ENCODE results near the gene GOLGA8K.
"Not testable (repeated sequence)": the region's sequence is repeated elsewhere in the genome, so short reads cannot be mapped to it uniquely, and the experiment has no call there.

Gene GOLGA8K, protein sequence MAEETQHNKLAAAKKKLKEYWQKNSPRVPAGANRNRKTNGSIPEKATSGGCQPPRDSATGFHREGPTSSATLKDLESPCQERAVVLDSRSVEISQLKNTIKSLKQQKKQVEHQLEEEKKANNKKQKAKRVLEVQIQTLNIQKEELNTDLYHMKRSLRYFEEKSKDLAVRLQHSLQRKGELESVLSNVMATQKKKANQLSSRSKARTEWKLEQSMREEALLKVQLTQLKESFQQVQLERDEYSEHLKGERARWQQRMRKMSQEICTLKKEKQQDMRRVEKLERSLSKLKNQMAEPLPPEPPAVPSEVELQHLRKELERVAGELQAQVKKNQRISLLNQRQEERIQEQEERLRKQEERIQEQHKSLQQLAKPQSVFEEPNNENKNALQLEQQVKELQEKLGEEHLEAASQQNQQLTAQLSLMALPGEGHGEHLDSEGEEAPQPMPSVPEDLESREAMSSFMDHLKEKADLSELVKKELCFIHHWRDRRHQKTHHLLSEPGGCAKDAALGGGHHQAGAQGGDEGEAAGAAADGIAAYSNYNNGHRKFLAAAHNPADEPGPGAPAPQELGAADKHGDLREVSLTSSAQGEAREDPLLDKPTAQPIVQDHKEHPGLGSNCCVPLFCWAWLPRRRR

DNA sequence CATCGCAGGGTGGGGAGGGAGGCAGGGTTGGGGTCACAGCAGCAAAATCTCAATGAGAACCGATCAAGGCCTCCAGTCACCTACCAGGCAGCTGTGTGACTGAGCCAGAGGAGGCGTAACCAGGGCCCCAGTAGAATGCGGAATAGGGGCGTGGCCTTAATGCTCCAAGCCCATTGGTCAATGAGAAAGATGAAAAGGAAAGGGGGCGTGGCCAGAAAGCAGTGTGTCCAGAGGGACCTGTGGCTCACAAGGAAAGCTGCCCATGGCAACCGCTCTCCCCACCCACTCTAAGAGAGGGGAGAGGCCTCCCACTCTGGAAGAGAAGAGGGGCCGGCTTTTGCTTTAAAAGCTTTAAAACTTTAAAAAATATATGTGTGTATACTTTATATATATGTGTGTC, at the start of gene GOLGA8K:
GOLGA8K (minus strand) TSS at position 101 of the 400 bp plus-strand sequence; CDS start at position 3, 98 bp downstream.
- DNase-seq (ENCODE audit: low spot score) = not testable (repeated sequence)

GRCh38 chr15:32440445-32440977, 37.4 kb upstream of the GOLGA8K start:
- not testable (repeated sequence) for DNase-seq (ENCODE audit: low spot score)

DNA sequence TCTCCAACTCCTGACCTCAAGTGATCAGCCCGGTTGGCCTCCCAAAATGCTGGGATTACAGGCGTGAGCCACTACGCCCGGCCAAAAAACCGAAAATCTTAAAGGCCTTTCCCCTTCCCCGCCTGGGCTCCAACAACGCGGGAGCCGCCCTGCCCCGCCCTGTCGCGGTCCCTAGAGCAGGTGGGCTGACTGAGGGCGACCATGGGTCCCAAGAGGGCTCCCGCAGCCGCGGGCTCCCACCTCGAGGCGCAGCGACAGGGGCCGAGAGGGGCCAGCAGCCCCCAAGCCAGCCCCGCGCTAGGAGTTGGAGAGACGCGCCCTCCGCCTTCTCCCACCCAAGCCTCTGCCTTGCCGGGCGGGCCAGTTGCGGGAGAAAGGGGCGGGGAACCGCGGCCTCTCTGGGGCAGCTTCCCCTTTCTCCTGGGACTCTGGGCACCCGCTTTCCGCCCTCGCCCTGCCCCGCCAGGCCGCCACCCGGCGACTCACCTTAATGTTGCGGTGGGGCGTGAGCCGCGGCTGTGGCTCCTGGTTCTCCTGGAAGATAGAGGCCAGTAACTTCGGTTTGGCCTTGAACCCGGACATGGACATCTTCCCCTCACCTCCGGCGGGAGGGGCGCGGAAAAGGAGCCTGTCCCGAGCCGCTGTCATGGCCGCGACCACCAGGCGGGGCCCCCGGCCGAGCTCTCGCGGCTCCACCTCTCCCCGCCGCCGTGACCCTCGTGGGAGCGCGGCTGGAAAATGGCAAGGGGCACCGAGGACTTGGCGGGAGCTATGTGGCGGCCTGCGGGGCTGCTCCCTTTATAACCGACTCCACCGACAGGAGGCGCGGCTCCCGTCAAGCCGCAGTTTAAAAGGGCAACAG, 31.2 kb upstream of the GOLGA8K start:
- DNase-seq (ENCODE audit: low spot score) = not testable (repeated sequence)

GRCh38 chr15:32427635-32428034, 24.5 kb upstream of the GOLGA8K start:
- not testable (repeated sequence) for DNase-seq (ENCODE audit: low spot score)

GRCh38 chr15:32426511-32426910, 23.4 kb upstream of the GOLGA8K start:
- DNase-seq (ENCODE audit: low spot score) = not testable (repeated sequence)

GRCh38 chr15:32407903-32408302, 4.8 kb upstream of the GOLGA8K start:
- DNase-seq (ENCODE audit: low spot score) = peak; percentile 6

GRCh38 chr15:32396522-32396921, 6.6 kb downstream of the GOLGA8K start:
- DNase-seq (ENCODE audit: low spot score) = not testable (repeated sequence)

DNA sequence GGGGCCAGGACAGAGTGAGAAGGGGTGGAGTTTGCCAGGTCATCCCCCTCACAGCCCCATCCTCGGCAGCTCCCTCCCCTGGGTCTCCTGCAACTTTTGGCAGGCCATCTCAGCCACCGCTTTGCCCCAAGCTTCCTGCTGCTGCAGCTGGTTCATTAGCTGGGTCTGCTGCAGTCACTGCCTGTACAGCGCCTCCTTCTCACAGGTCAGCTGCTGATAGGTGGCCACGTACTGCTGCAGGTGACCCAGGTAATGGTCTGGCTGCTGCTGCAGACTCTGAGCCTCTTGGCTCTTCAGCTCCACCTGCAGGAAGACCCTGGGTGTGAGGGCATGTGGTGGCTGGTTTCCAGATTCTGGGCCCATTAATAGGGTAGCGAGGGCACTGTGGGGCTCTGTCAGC, 8.3 kb downstream of the GOLGA8K start:
- not testable (repeated sequence) for DNase-seq (ENCODE audit: low spot score)

DNA sequence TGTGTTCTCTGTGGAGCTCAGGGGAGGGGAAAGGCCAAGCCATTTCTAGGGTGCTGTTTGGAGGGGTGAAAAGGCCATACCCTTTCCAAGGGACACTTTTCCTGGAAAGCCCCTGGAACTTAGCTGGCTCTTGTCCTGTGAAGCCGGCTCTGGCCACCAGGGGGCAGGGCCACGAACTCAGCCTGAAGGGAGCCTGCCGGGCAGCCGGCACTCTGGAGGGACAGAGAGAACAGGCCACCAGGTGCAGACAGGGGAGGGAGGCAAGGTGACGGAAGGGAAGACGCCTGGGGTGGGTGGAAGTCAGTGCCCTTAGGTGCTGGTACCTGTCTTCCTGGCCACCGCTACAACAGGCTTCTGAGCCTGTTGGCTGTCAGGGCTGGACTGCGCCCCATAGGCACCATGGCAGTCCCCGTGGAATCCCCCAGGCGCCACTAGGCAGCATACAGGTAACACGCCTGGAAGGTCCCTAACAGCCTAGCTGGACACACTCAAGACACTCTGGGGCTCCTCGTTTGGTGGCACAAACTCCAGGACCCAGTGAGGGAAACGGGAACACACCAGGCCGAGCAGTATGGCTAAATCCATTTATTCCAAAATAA, 14.9 kb downstream of the GOLGA8K start:
- not testable (repeated sequence) for DNase-seq (ENCODE audit: low spot score)

GRCh38 chr15:32385823-32386495, 17.1 kb downstream of the GOLGA8K start:
- DNase-seq (ENCODE audit: low spot score) = not testable (repeated sequence)

DNA sequence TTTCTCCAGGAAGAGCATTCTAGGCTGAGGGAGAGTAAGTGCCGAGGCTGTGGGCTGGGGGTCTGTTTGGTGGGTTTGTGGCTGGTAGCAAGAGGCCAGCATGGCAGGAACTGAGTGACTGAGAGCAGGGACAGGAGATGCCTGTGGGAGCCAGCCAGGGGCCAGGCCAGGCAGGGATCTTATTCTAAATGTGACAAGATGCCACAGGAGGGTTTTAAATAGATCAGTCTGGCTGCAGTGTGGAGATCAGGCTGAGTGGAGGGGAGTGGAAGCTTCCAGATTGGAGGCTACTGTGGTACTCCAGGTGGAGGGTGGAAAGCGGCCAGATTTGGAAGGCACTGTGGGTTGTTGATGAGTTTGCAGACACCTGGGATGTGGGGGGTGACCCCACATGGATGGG, 28.9 kb downstream of the GOLGA8K start:
- not testable (repeated sequence) for DNase-seq (ENCODE audit: low spot score)

DNA sequence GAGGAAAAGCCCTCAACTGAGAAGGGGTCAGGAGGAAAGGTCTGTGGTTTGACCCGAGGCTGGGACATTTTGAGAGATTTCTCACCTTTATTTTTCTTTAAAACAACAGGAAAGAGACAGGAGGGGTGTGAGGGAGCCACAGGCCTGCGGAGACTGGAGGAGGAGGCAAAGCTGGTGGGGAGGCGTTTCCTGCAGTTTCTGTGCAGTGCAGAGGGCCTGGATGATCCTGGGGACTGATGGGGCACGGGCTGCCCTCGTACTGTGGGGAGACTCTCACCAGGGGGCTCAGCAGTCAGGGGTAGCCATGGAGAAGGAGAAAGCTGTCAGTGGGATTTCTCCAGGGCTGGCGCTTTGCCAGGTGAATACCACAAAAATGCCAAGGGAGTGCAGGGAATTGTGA, 29.4 kb downstream of the GOLGA8K start:
- not testable (repeated sequence) for DNase-seq (ENCODE audit: low spot score)

DNA sequence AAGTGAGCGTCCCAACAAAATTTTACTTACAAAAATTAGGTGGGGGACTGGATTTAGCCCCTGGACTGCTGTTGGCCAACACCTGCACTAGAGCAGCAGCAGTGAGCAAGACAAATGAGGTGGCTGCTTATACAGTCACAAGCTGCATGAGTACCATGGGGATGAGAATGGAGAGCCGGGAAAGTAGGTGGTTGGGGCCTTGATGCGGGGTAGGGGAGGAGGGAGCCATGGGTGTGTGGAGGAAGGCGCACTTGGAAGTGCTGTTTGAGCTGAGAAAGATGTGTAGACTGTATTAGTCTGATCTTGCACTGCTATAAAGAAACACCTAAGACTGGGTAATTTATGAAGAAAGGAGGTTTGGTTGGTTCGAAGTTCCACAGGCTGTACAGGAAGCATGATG, 31.0 kb downstream of the GOLGA8K start:
- not testable (repeated sequence) for DNase-seq (ENCODE audit: low spot score)

DNA sequence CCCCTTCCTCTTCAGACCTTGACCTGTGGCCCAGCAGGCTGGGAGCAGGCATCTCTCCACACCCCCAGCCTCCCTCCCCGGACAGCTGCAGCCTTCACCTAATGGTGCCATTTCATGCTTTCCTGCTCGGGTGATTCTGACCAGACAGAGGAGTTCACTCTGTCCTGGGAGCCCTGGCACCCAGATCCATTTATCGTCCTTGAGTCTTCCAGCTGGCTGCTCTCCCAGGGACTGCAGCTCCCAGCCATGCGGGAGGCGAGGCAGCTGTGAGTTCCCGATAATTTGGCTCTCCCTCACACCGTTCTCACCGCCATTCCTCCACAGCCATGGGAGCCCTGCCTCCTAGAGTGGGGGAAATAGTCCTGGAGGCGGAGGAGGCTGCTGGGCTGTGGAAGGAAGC, 32.6 kb downstream of the GOLGA8K start:
- DNase-seq (ENCODE audit: low spot score) = not testable (repeated sequence)

GRCh38 chr15:32370064-32370463, 33.0 kb downstream of the GOLGA8K start:
- not testable (repeated sequence) for DNase-seq (ENCODE audit: low spot score)

- not testable (repeated sequence) for DNase-seq (ENCODE audit: low spot score)
Measured at GRCh38 chr15:32366492-32366891, 36.6 kb downstream of the GOLGA8K start.

- DNase-seq (ENCODE audit: low spot score) = not testable (repeated sequence)
Measured at GRCh38 chr15:32365955-32366354, 37.1 kb downstream of the GOLGA8K start.

- peak; percentile 25 for DNase-seq (ENCODE audit: low spot score)
Measured at GRCh38 chr15:32364944-32365343, 38.1 kb downstream of the GOLGA8K start.

DNA sequence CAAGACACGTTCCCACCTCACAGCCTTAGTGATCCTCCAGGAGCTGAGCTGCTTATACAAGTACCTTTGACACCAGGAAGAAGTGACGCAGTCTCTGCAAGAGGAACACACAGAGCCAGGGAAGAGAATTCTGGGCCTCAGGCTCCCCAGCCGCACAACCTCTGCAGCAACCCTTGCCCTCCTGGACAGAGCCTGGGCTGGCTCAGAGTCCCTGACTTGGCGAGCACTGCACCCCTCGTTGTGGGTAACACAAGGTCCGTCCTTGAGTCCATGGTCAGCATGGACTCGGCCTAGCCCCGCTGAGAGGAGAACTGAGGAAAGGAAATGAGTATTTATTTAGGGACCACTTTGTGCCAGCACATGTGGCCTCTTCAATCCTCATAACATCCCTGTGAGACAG, 39.6 kb downstream of the GOLGA8K start:
- not testable (repeated sequence) for DNase-seq (ENCODE audit: low spot score)

DNA sequence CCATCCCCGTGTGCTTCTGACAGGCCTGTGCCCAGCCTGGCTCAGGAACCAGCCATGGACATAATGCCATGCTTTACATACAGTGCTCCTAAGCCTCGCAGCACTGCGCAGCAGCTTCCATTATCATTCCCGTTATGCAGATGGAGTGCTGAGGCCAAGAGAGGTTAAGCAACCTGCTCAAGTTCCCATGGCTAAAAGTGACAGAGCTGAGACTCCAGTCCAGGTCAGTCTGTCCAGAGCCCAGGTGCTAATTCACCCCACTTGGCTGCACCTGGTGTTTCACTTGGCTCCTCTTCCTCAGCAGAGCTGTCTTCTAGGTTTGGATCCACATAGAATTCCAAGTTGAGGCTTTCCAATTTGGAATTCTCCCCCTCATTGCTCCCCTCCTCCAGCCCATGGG, 41.4 kb downstream of the GOLGA8K start:
- not testable (repeated sequence) for DNase-seq (ENCODE audit: low spot score)

GRCh38 chr15:32358462-32358861, 44.6 kb downstream of the GOLGA8K start:
- not testable (repeated sequence) for DNase-seq (ENCODE audit: low spot score)

Data from CD4-positive, alpha-beta T cell treated with Interleukin-15 for 4 hours (primary cell).